GM12878 (cell line): ENCODE measurements around the gene TMPRSS13. TPM values are rescaled to one million over a fixed set of nuclear protein-coding genes. Genes with fewer than 3 reads are reported as not detected.
A peak's percentile ranks its signal among the peaks of the same experiment; 100 is the strongest.

Experiments
- CBX3 ChIP-seq: fragments of 200-600 bp; sonication (generic); IDR thresholded peaks from 2 replicates; pipeline ENCODE4 v1.6.1; 2016; ENCODE audit warnings: low read depth, borderline replicate concordance
- CREB1 ChIP-seq: IDR thresholded peaks from 2 replicates; pipeline ENCODE4 v1.6.1; 2012; ENCODE audit warnings: low read depth, mild to moderate bottlenecking, inconsistent platforms
- ETV6 ChIP-seq, 2 experiments: fragments of 450-650 bp in 1 of 2; IDR thresholded peaks in 1 of 2; conservative IDR thresholded peaks in 1 of 2; 2 replicates each; pipeline ENCODE4 v1.6.1; 2014; ENCODE audit warnings: antibody characterized with exemption in 1 of 2, borderline replicate concordance in 1 of 2, low read depth in 1 of 2, mild to moderate bottlenecking in 1 of 2, moderate library complexity in 1 of 2
- FOS ChIP-seq: IDR thresholded peaks from 3 replicates; pipeline ENCODE4 v1.6.1; 2011; ENCODE audit warnings: borderline replicate concordance; ENCODE audit not compliant: insufficient read length; ENCODE audit errors: extremely low read depth
- FOXK2 ChIP-seq: fragments of 450-650 bp; IDR thresholded peaks from 2 replicates; pipeline ENCODE4 v1.6.1; 2017; ENCODE audit warnings: mild to moderate bottlenecking, moderate library complexity
- HDAC6 ChIP-seq: fragments of 200-600 bp; sonication (generic); IDR thresholded peaks from one replicate; pipeline ENCODE4 v1.8.0; 2017; ENCODE audit warnings: antibody characterized with exemption; ENCODE audit not compliant: unreplicated experiment
- IKZF2 ChIP-seq, 2 experiments: fragments of 450-650 bp; IDR thresholded peaks; 2 replicates each; pipeline ENCODE4 v1.6.1; 2017; ENCODE audit warnings: mild to moderate bottlenecking in 2 of 2, moderate library complexity in 2 of 2
- MTA2 ChIP-seq: fragments of 450-650 bp; IDR thresholded peaks from 2 replicates; pipeline ENCODE4 v1.6.1; 2016; ENCODE audit warnings: low read depth, mild to moderate bottlenecking, moderate library complexity
- NFIC ChIP-seq: IDR thresholded peaks from 2 replicates; pipeline ENCODE4 v1.6.1; 2012; ENCODE audit warnings: low read depth, mild to moderate bottlenecking, inconsistent platforms, low read length, moderate library complexity
- NFXL1 ChIP-seq: fragments of 450-650 bp; IDR thresholded peaks from 2 replicates; pipeline ENCODE4 v1.6.1; 2017; ENCODE audit warnings: antibody characterized with exemption, mild to moderate bottlenecking, borderline replicate concordance
- NR2C2 ChIP-seq: IDR thresholded peaks from 2 replicates; pipeline ENCODE4 v1.6.1; 2011; ENCODE audit warnings: borderline replicate concordance, low read depth; ENCODE audit not compliant: control insufficient read depth, insufficient read length
- NR2F1 ChIP-seq: fragments of 450-650 bp; conservative IDR thresholded peaks from 2 replicates; pipeline ENCODE4 v1.6.1; 2017; ENCODE audit warnings: mild to moderate bottlenecking
- SUZ12 ChIP-seq: fragments of 200-600 bp; sonication (generic); IDR thresholded peaks from one replicate; pipeline ENCODE4 v1.6.1; 2018; ENCODE audit warnings: antibody characterized with exemption, mild to moderate bottlenecking; ENCODE audit not compliant: unreplicated experiment
- TAF1 ChIP-seq: IDR thresholded peaks from 2 replicates; pipeline ENCODE4 v1.6.1; 2011; ENCODE audit warnings: mild to moderate bottlenecking, low read depth, low read length, borderline replicate concordance
- ZBED1 ChIP-seq: IDR thresholded peaks from 2 replicates; pipeline ENCODE4 v1.6.1; 2016; ENCODE audit warnings: borderline replicate concordance
- ZNF24 ChIP-seq: fragments of 450-650 bp; IDR thresholded peaks from 2 replicates; pipeline ENCODE4 v1.6.1; 2017; ENCODE audit warnings: antibody characterized with exemption, mild to moderate bottlenecking
- ZZZ3 ChIP-seq: IDR thresholded peaks from 2 replicates; pipeline ENCODE4 v1.6.1; 2011; ENCODE audit warnings: low read depth; ENCODE audit not compliant: control insufficient read depth, insufficient read length
- polyA plus RNA-seq, 11 experiments: library from polyadenylated mRNA; depleted of rRNA in 4 of 11; unstranded in 6 of 11; stranded (reverse) in 5 of 11; fragments of >200 nt; fragmentation: Nextera tagmentation in 4 of 11; fragmentation: Illumina TruSeq in 1 of 11; extraction: Ambion mirVana in 4 of 11; extraction: Trizol in 1 of 11; gene quantifications; 1 replicate in 1 of 11; 2 replicates in 10 of 11; pipeline versions ENCODE4 v1.2.1 to v1.2.3, GENCODE V29; 2011 to 2016; ENCODE audit warnings: inconsistent platforms in 2 of 11, missing spikeins in 2 of 11, low read depth in 1 of 11
- total RNA-seq, 4 experiments: library from RNA; depleted of rRNA in 3 of 4; stranded (reverse); fragments of >200 nt in 3 of 4; fragmentation: Illumina TruSeq in 1 of 4; extraction: Trizol in 1 of 4; gene quantifications; 2 replicates each; pipeline versions ENCODE4 v1.2.1 to v1.2.3, GENCODE V29; 2013 to 2021
- TF ChIP-seq, protein P1 (sequence below): fragments of 450-650 bp; IDR thresholded peaks from 2 replicates; pipeline ENCODE4 v1.6.1; 2017; ENCODE audit warnings: mild to moderate bottlenecking
- TF ChIP-seq, protein P2 (sequence below): fragments of 450-650 bp; IDR thresholded peaks from 2 replicates; pipeline ENCODE4 v1.6.1; 2017; ENCODE audit warnings: low read depth, mild to moderate bottlenecking, moderate library complexity

The TMPRSS13 gene
- total and polyA plus RNA-seq, 10 of the 15 experiments (the other 5 are each of a cell fraction or from before 2014, with no cell fraction given) = 0.05 to 0.50 (median 0.26) TPM; not detected in 2

DNA sequence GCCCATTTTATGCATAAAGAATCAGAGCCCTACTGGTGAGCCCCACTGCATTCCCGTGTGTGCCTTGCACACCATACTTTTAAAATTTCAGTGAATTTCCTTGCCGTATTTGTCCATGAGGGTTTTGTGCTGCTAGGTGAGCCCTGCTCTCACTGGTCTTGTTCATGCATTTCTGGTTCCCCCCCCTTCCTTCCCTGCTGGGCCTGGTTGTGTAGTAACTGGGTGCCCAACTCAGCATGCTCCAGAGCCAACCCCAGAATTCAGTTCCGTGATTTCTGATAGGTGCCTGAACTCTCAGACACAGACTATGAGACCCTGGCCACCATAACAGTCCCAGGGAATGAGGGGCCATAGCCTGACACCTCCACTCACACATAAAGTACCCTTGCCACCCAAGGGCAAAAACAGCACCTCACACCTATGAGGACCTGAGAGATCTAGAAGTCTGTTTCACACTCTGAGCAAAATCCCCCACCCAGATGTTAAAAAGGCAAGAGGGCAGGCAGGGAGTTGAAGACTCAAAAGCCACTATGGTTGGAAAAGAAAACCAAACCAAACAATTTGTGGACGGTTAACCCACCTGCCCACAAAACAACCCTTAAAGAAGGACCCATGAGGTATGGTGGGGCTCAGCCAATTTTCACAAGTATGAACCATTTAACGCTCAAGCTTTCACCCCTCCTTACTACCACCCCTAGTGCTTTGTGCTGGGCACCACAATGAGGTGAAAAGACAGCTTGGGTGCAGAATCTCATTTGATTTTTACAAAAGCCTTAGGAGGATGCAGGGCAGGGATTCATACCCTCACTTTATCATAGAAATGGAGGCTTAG lies 40.2 kb upstream of the TMPRSS13 start (continued):
- TF ChIP-seq, protein P1, sequence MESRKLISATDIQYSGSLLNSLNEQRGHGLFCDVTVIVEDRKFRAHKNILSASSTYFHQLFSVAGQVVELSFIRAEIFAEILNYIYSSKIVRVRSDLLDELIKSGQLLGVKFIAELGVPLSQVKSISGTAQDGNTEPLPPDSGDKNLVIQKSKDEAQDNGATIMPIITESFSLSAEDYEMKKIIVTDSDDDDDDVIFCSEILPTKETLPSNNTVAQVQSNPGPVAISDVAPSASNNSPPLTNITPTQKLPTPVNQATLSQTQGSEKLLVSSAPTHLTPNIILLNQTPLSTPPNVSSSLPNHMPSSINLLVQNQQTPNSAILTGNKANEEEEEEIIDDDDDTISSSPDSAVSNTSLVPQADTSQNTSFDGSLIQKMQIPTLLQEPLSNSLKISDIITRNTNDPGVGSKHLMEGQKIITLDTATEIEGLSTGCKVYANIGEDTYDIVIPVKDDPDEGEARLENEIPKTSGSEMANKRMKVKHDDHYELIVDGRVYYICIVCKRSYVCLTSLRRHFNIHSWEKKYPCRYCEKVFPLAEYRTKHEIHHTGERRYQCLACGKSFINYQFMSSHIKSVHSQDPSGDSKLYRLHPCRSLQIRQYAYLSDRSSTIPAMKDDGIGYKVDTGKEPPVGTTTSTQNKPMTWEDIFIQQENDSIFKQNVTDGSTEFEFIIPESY = no peak
- TF ChIP-seq NFIC (no peak), CBX3 (no peak), ZZZ3 (no peak), FOXK2 (no peak), SUZ12 (no peak), ETV6 (conservative IDR thresholded peaks at IDR 0.05 in 1 of 2, IDR thresholded peaks at IDR 0.05 in 1 of 2; ENCODE audit: borderline replicate concordance in 1 of 2, low read depth in 1 of 2) (no peak), IKZF2 (IDR thresholded peaks at IDR 0.05) (peak in 1 of 2 experiments; percentile 24; a peak in 1 of 4 replicates), ZBED1 (no peak), ZNF24 (no peak), HDAC6 (no peak), TAF1 (no peak), NR2F1 (0 out of 2 replicates have a peak, but pooled peaks have one; percentile 31), FOS (no peak), NFXL1 (no peak), MTA2 (peak; percentile 21; the same call in 1 of the 2 replicates), NR2C2 (no peak), CREB1 (no peak)
- TF ChIP-seq, protein P2, sequence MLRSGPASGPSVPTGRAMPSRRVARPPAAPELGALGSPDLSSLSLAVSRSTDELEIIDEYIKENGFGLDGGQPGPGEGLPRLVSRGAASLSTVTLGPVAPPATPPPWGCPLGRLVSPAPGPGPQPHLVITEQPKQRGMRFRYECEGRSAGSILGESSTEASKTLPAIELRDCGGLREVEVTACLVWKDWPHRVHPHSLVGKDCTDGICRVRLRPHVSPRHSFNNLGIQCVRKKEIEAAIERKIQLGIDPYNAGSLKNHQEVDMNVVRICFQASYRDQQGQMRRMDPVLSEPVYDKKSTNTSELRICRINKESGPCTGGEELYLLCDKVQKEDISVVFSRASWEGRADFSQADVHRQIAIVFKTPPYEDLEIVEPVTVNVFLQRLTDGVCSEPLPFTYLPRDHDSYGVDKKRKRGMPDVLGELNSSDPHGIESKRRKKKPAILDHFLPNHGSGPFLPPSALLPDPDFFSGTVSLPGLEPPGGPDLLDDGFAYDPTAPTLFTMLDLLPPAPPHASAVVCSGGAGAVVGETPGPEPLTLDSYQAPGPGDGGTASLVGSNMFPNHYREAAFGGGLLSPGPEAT = peak; percentile 37; the same call in 1 of the 2 replicates
